Measurements from ENCODE around the gene HAUS3.

GRCh38 chr4:2180410-2180809 lies 61.5 kb downstream of the HAUS3 start:
- TF ChIP-seq CTCF (IDR thresholded peaks at IDR 0.05) (no peak), STAT6 (CRISPR knock-in tag; conservative IDR thresholded peaks at IDR 0.05; ENCODE audit: low read depth) (no peak), E2F5 (CRISPR knock-in tag; IDR thresholded peaks at IDR 0.05) (no peak), ETV6 (CRISPR knock-in tag; IDR thresholded peaks at IDR 0.05) (no peak), USF2 (CRISPR knock-in tag; IDR thresholded peaks at IDR 0.05) (no peak), CREB1 (CRISPR knock-in tag; IDR thresholded peaks at IDR 0.05) (no peak), ATF1 (CRISPR knock-in tag; IDR thresholded peaks at IDR 0.05) (no peak)

Data from WTC11 (cell line).